ENCODE results near the gene MME. TPM values are rescaled to one million over a fixed set of nuclear protein-coding genes. Genes with fewer than 3 reads are reported as not detected.
A peak's percentile ranks its signal among the peaks of the same experiment; 100 is the strongest.

MME gene
- total RNA-seq (152 and 451 TPM in 2 replicates), polyA plus RNA-seq (89.3 and 137 TPM in 2 replicates), polyA minus RNA-seq (ENCODE audit: low replicate concordance) (57.4 and 71.7 TPM in 2 replicates)
- 66.6 and 96.4 TPM in 2 replicates for polyA plus RNA-seq (2012)

- no peak for TF ChIP-seq EZH2 (IDR thresholded peaks at IDR 0.05; ENCODE audit: low read length, missing control alignments)
- no peak for TF ChIP-seq CTCF (conservative IDR thresholded peaks at IDR 0.05 in 1 of 2, IDR thresholded peaks at IDR 0.05 in 1 of 2; ENCODE audit: low read depth in 1 of 2, low read length in 2 of 2)
- H3K4me1 ChIP-seq (ENCODE audit: control insufficient read depth, extremely low read depth, insufficient read depth, low read length): peaks cover 2% of the 10 kb centered on the region
- H3K9ac ChIP-seq (ENCODE audit: insufficient read depth, low read length): peak within 1 kb of the TSS; percentile 86
- peaks cover 10% of the 10 kb centered on the region for H3K79me2 ChIP-seq (ENCODE audit: control insufficient read depth, insufficient read depth, low read length)
- peak within 1 kb of the TSS; percentile 90 for H3K27ac ChIP-seq (ENCODE audit: insufficient read depth, low read length)
- peak within 1 kb of the TSS; percentile 87 for H2AFZ ChIP-seq (ENCODE audit: low read length)
- H3K9me3 ChIP-seq (ENCODE audit: control insufficient read depth, insufficient read depth, low read depth, low read length): no peaks in the 10 kb centered on the region
- peak within 1 kb of the TSS; percentile 82 to 89 (median 88) for H3K4me3 ChIP-seq (replicated peaks in 1 of 4; ENCODE audit: control extremely low read depth in 1 of 4, insufficient read depth in 1 of 4, low read depth in 3 of 4, low read length in 4 of 4)
- no peaks in the 10 kb centered on the region for H3K27me3 ChIP-seq (ENCODE audit: control insufficient read depth, insufficient read depth, low read length)
- H3K36me3 ChIP-seq (ENCODE audit: control insufficient read depth, insufficient read depth, low read length): no peaks in the 10 kb centered on the region
- H3K4me2 ChIP-seq (ENCODE audit: extremely low read depth, insufficient read depth, low read length): peak within 1 kb of the TSS; percentile 84
- H4K20me1 ChIP-seq (ENCODE audit: control insufficient read depth, extremely low read depth, insufficient read depth, low read length): no peaks in the 10 kb centered on the region
- DNase-seq (ENCODE audit: low read depth in 2 of 2): peak; percentile 52 to 63
Measured at GRCh38 chr3:155079746-155080487, at the start of gene MME. Gene MME, plus strand, starts transcription at chr3:155080319. Its CDS starts 3,849 bp downstream, at chr3:155084168.

GRCh38 chr3:155031186-155031585 lies 48.9 kb upstream of the MME start:
- Histone ChIP-seq H3K27me3 (ENCODE audit: control insufficient read depth, insufficient read depth, low read length) (no peaks in the 10 kb centered on the region), H3K4me1 (ENCODE audit: control insufficient read depth, extremely low read depth, insufficient read depth, low read length) (peaks cover 2% of the 10 kb centered on the region), H2AFZ (ENCODE audit: low read length) (no peak overlapping the region), H3K9ac (ENCODE audit: insufficient read depth, low read length) (no peak overlapping the region), H3K36me3 (ENCODE audit: control insufficient read depth, insufficient read depth, low read length) (no peaks in the 10 kb centered on the region), H3K79me2 (ENCODE audit: control insufficient read depth, insufficient read depth, low read length) (no peaks in the 10 kb centered on the region), H3K4me3 (replicated peaks in 1 of 4; ENCODE audit: control extremely low read depth in 1 of 4, insufficient read depth in 1 of 4, low read depth in 3 of 4, low read length in 4 of 4) (no peak overlapping the region), H3K4me2 (ENCODE audit: extremely low read depth, insufficient read depth, low read length) (peak overlapping the region; percentile 61), H3K27ac (ENCODE audit: insufficient read depth, low read length) (no peak overlapping the region), H3K9me3 (ENCODE audit: control insufficient read depth, insufficient read depth, low read depth, low read length) (no peaks in the 10 kb centered on the region), H4K20me1 (ENCODE audit: control insufficient read depth, extremely low read depth, insufficient read depth, low read length) (no peaks in the 10 kb centered on the region)
- TF ChIP-seq CTCF (conservative IDR thresholded peaks at IDR 0.05 in 1 of 2, IDR thresholded peaks at IDR 0.05 in 1 of 2; ENCODE audit: low read depth in 1 of 2, low read length in 2 of 2): no peak
- no peak for TF ChIP-seq EZH2 (IDR thresholded peaks at IDR 0.05; ENCODE audit: low read length, missing control alignments)
- peak; percentile 17 to 36 for DNase-seq (ENCODE audit: low read depth in 2 of 2)

GRCh38 chr3:155032918-155033317 lies 47.2 kb upstream of the MME start:
- Histone ChIP-seq H3K4me1 (ENCODE audit: control insufficient read depth, extremely low read depth, insufficient read depth, low read length) (no peaks in the 10 kb centered on the region), H3K27me3 (ENCODE audit: control insufficient read depth, insufficient read depth, low read length) (no peaks in the 10 kb centered on the region), H3K79me2 (ENCODE audit: control insufficient read depth, insufficient read depth, low read length) (no peaks in the 10 kb centered on the region), H3K27ac (ENCODE audit: insufficient read depth, low read length) (no peak overlapping the region), H3K4me3 (replicated peaks in 1 of 4; ENCODE audit: control extremely low read depth in 1 of 4, insufficient read depth in 1 of 4, low read depth in 3 of 4, low read length in 4 of 4) (no peak overlapping the region), H3K4me2 (ENCODE audit: extremely low read depth, insufficient read depth, low read length) (no peak overlapping the region), H3K9me3 (ENCODE audit: control insufficient read depth, insufficient read depth, low read depth, low read length) (no peaks in the 10 kb centered on the region), H2AFZ (ENCODE audit: low read length) (no peak overlapping the region), H4K20me1 (ENCODE audit: control insufficient read depth, extremely low read depth, insufficient read depth, low read length) (no peaks in the 10 kb centered on the region), H3K9ac (ENCODE audit: insufficient read depth, low read length) (no peak overlapping the region), H3K36me3 (ENCODE audit: control insufficient read depth, insufficient read depth, low read length) (no peaks in the 10 kb centered on the region)
- TF ChIP-seq CTCF (conservative IDR thresholded peaks at IDR 0.05 in 1 of 2, IDR thresholded peaks at IDR 0.05 in 1 of 2; ENCODE audit: low read depth in 1 of 2, low read length in 2 of 2): no peak
- TF ChIP-seq EZH2 (IDR thresholded peaks at IDR 0.05; ENCODE audit: low read length, missing control alignments): no peak
- DNase-seq (ENCODE audit: low read depth in 2 of 2): peak; percentile 32 to 37

Data from fibroblast of lung (primary cell).